Karpas-422 (cell line): ENCODE data around the gene PCSK5. TPM values are rescaled to one million over a fixed set of nuclear protein-coding genes. Genes with fewer than 3 reads are reported as not detected.

Experiments used
- DNase-seq: peaks from one replicate; pipeline ENCODE4 v3.0.0-alpha.2; 2015
- H2AFZ ChIP-seq: fragments of 200-600 bp; sonication (generic); 2 replicates; pipeline ENCODE4 v1.6.1; 2014; ENCODE audit warnings: antibody characterized with exemption, low read length, mixed read lengths
- H3K27ac ChIP-seq: fragments of 200-600 bp; sonication (generic); 2 replicates; pipeline ENCODE4 v1.5.1; 2014; ENCODE audit warnings: mild to moderate bottlenecking, low read length, moderate library complexity
- H3K27me3 ChIP-seq: fragments of 200-600 bp; sonication (generic); 2 replicates; pipeline ENCODE4 v1.6.1; 2014; ENCODE audit warnings: low read length, mixed read lengths
- H3K36me3 ChIP-seq: fragments of 200-600 bp; sonication (generic); 2 replicates; pipeline ENCODE4 v1.6.1; 2014; ENCODE audit warnings: low read length, mixed read lengths; ENCODE audit not compliant: insufficient read depth
- H3K4me1 ChIP-seq: fragments of 200-600 bp; sonication (generic); 2 replicates; pipeline ENCODE4 v1.6.1; 2014; ENCODE audit warnings: mild to moderate bottlenecking, low read length, mixed read lengths
- H3K4me2 ChIP-seq: fragments of 200-600 bp; sonication (generic); 2 replicates; pipeline ENCODE4 v1.6.1; 2014; ENCODE audit warnings: low read length, low read depth, mild to moderate bottlenecking; ENCODE audit not compliant: poor library complexity, severe bottlenecking
- H3K4me3 ChIP-seq: fragments of 200-600 bp; sonication (generic); 2 replicates; pipeline ENCODE4 v1.5.1; 2014; ENCODE audit warnings: mild to moderate bottlenecking, antibody characterized with exemption, low read length, mixed read lengths
- H3K79me2 ChIP-seq: fragments of 200-600 bp; sonication (generic); 2 replicates; pipeline ENCODE4 v1.6.1; 2014; ENCODE audit warnings: mild to moderate bottlenecking, low read length, mixed read lengths
- H3K9ac ChIP-seq: fragments of 200-600 bp; sonication (generic); 2 replicates; pipeline ENCODE4 v1.6.0; 2014; ENCODE audit warnings: low read length
- H3K9me2 ChIP-seq: fragments of 200-600 bp; sonication (generic), shearing (Covaris generic); replicated peaks from 2 replicates; pipeline ENCODE4 v1.6.0; 2014; ENCODE audit warnings: mild to moderate bottlenecking, low read length, moderate library complexity; ENCODE audit not compliant: insufficient read depth
- H3K9me3 ChIP-seq: fragments of 300-700, 200-600 bp; sonication (generic); 2 replicates; pipeline ENCODE4 v1.6.1; 2014; ENCODE audit warnings: low read length, mixed read lengths
- H4K20me1 ChIP-seq: fragments of 200-600 bp; sonication (generic); 2 replicates; pipeline ENCODE4 v1.6.1; 2014; ENCODE audit warnings: mild to moderate bottlenecking, antibody characterized with exemption, low read length, low read depth; ENCODE audit not compliant: insufficient read depth
- total RNA-seq: library from RNA; depleted of rRNA; stranded (reverse); fragments of >200 nt; shearing (Covaris generic); gene quantifications from 2 replicates; pipeline ENCODE4 v1.2.3, GENCODE V29; 2014; ENCODE audit warnings: low replicate concordance; rRNA removed

PCSK5 gene
- not detected in 2 replicates for total RNA-seq

DNA sequence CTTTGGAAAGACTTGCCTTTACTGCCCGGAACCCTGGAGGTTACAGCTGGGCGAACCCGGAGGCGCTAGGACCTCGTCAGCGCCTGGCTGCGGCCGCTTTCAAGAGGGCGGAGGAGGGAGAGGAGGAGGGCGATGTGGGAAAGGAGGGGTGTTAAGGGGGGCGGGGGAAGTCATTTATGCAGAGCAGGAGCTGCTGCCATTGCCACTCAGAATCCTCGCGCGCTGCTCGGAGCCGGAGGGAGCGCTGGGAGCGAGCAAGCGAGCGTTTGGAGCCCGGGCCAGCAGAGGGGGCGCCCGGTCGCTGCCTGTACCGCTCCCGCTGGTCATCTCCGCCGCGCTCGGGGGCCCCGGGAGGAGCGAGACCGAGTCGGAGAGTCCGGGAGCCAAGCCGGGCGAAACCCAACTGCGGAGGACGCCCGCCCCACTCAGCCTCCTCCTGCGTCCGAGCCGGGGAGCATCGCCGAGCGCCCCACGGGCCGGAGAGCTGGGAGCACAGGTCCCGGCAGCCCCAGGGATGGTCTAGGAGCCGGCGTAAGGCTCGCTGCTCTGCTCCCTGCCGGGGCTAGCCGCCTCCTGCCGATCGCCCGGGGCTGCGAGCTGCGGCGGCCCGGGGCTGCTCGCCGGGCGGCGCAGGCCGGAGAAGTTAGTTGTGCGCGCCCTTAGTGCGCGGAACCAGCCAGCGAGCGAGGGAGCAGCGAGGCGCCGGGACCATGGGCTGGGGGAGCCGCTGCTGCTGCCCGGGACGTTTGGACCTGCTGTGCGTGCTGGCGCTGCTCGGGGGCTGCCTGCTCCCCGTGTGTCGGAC is at the start of gene PCSK5:
TSS of gene PCSK5 (plus strand) at position 202 of the 805 bp plus-strand sequence. CDS start at position 711, 509 bp downstream.
- H3K9ac ChIP-seq = no peak within 1 kb of the TSS
- DNase-seq = no peak
- H4K20me1 ChIP-seq = no peaks in the 10 kb centered on the region
- no peak within 1 kb of the TSS for H3K27ac ChIP-seq
- no peaks in the 10 kb centered on the region for H3K4me1 ChIP-seq
- no peaks in the 10 kb centered on the region for H3K9me2 ChIP-seq
- H2AFZ ChIP-seq = no peak within 1 kb of the TSS
- H3K36me3 ChIP-seq = no peaks in the 10 kb centered on the region
- H3K27me3 ChIP-seq = no peaks in the 10 kb centered on the region
- H3K4me2 ChIP-seq = no peak within 1 kb of the TSS
- H3K9me3 ChIP-seq = no peaks in the 10 kb centered on the region
- H3K79me2 ChIP-seq = no peaks in the 10 kb centered on the region
- H3K4me3 ChIP-seq = no peak within 1 kb of the TSS

DNA sequence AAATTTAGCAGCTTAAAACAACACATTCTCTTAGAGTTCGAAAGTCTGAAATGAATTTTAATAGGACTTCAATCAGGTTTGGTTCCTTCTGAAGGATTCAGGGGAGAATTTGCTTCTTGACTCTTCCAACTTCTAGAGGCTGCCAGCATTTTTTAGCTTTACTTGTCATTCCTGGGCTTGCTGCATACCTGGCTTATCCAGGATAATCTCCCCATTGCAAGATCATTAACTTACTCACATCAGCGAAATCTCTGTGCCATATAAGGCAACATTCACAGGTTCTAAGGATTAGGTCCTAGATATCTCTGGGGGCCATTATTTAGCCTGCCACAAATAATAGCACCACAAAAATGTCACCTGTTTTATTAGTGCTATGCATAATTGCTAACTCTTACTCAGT is 46.2 kb upstream of the PCSK5 start:
- no peak overlapping the region for H3K4me3 ChIP-seq
- no peaks in the 10 kb centered on the region for H3K9me2 ChIP-seq
- H3K4me1 ChIP-seq = no peaks in the 10 kb centered on the region
- no peak overlapping the region for H3K9ac ChIP-seq
- no peak overlapping the region for H2AFZ ChIP-seq
- H3K27ac ChIP-seq = no peak overlapping the region
- DNase-seq = no peak
- no peaks in the 10 kb centered on the region for H3K79me2 ChIP-seq
- H3K36me3 ChIP-seq = no peaks in the 10 kb centered on the region
- H3K27me3 ChIP-seq = no peaks in the 10 kb centered on the region
- H3K9me3 ChIP-seq = no peaks in the 10 kb centered on the region
- H3K4me2 ChIP-seq = no peak overlapping the region
- no peaks in the 10 kb centered on the region for H4K20me1 ChIP-seq

DNA sequence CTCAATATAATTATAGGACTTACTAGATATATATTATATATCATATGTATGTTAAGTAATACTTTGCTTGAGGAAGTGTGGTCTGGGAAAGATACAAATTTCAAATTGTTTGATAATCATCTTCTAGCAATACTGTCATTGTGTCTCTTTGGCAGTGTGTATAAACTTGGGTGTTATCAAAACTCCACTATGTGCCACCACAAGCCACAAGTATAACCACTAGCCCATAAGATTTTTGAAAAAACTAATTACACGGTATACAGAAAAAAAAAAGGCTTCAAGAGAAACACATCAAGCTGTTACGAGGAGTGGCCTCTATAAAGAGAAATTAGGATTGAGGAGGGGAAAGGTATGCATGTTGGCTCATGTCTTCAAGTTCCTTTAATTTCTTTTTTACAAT is 44.7 kb upstream of the PCSK5 start:
- Histone ChIP-seq H3K9me2 (no peaks in the 10 kb centered on the region), H3K36me3 (no peaks in the 10 kb centered on the region), H3K27me3 (no peaks in the 10 kb centered on the region), H2AFZ (no peak overlapping the region), H3K4me3 (no peak overlapping the region), H3K27ac (no peak overlapping the region), H3K4me1 (no peaks in the 10 kb centered on the region), H3K4me2 (no peak overlapping the region), H4K20me1 (no peaks in the 10 kb centered on the region), H3K79me2 (no peaks in the 10 kb centered on the region), H3K9ac (no peak overlapping the region), H3K9me3 (no peaks in the 10 kb centered on the region)
- no peak for DNase-seq

DNA sequence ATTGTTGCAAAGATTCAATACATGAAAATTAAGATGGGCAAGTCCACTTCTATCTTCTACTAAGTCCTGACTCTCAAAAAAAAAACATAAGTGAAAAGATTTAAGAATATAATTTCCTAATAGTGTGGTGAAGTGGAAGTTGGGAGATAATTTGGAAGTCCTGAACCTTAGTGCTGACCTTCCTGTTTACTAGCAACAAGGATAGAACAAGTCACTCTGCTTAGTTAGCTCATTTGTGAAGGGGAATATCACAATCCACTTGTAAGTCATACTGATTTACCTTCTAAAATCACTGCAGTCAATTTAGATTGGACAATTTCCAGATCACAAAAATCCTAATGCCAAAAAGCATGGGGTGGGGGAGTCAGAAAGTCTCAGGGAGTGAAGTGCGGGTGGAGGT is 43.4 kb upstream of the PCSK5 start:
- no peaks in the 10 kb centered on the region for H3K9me3 ChIP-seq
- no peaks in the 10 kb centered on the region for H3K79me2 ChIP-seq
- H3K9me2 ChIP-seq = no peaks in the 10 kb centered on the region
- no peak overlapping the region for H3K4me3 ChIP-seq
- H3K4me2 ChIP-seq = no peak overlapping the region
- no peaks in the 10 kb centered on the region for H3K36me3 ChIP-seq
- no peak overlapping the region for H3K9ac ChIP-seq
- no peak overlapping the region for H3K27ac ChIP-seq
- no peaks in the 10 kb centered on the region for H3K4me1 ChIP-seq
- DNase-seq = no peak
- no peaks in the 10 kb centered on the region for H3K27me3 ChIP-seq
- no peak overlapping the region for H2AFZ ChIP-seq
- no peaks in the 10 kb centered on the region for H4K20me1 ChIP-seq

DNA sequence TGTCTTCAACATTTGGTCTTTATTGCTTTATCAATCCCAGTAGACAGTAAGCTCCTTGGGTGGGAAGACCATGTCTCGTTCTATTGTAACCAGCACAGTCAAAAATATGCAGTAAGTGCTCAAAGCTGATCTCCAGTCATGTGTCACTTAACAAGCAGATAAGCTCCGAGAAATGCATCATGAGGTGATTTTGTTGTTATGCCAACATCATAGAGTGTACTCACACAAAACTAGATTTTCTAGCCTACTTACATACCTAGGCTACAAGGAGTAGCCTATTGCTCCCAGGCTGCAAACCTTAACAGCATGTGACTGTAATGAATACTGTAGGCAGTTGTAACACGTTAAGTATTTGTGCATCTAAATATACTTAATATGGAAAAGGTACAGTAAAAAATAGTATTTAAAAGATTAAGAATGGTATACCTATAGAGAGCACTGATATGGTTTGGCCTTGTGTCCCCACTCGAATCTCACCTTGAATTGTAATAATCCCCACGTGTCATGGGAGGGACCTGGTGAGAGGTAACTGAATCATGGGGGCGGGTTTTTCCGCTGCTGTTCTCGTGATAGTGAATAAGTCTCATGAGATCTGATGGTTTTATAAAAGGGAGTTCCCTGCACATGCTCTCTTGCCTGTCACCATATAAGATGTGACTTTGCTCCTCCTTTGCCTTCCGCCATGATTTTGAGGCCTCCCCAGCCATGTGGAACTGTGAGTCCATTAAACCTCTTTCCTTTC is 39.8 kb upstream of the PCSK5 start:
- no peak overlapping the region for H3K27ac ChIP-seq
- no peak for DNase-seq
- H3K9me2 ChIP-seq = no peaks in the 10 kb centered on the region
- H3K9ac ChIP-seq = no peak overlapping the region
- H3K36me3 ChIP-seq = no peaks in the 10 kb centered on the region
- H2AFZ ChIP-seq = no peak overlapping the region
- no peak overlapping the region for H3K4me2 ChIP-seq
- peaks cover 6% of the 10 kb centered on the region for H3K4me1 ChIP-seq
- H3K79me2 ChIP-seq = no peaks in the 10 kb centered on the region
- H3K4me3 ChIP-seq = no peak overlapping the region
- H3K27me3 ChIP-seq = no peaks in the 10 kb centered on the region
- H4K20me1 ChIP-seq = no peaks in the 10 kb centered on the region
- no peaks in the 10 kb centered on the region for H3K9me3 ChIP-seq

DNA sequence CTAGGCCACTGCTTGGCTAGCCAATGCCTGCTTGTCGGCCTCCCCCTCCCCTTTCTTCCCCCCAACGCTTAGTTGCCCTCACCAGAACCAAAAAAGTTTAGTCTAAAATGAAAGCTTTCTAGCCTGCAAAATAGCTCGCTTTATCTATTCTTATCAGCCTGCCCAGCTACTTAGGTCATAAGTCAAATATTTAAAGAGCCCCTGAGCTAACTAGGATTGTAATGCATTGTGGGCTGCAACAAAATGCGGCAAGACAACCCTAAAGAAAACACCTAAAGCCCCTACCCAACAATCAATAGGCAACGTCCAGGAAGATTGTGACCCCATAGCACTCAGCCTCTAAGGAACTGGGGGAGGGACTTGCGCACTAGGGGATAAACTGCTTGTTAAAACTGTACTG is 38.6 kb upstream of the PCSK5 start:
- no peaks in the 10 kb centered on the region for H4K20me1 ChIP-seq
- H3K27me3 ChIP-seq = no peaks in the 10 kb centered on the region
- H2AFZ ChIP-seq = no peak overlapping the region
- no peak overlapping the region for H3K4me2 ChIP-seq
- no peaks in the 10 kb centered on the region for H3K36me3 ChIP-seq
- H3K27ac ChIP-seq = no peak overlapping the region
- no peak for DNase-seq
- H3K4me3 ChIP-seq = no peak overlapping the region
- no peaks in the 10 kb centered on the region for H3K9me3 ChIP-seq
- H3K79me2 ChIP-seq = no peaks in the 10 kb centered on the region
- H3K9me2 ChIP-seq = no peaks in the 10 kb centered on the region
- no peak overlapping the region for H3K9ac ChIP-seq
- peaks cover 6% of the 10 kb centered on the region for H3K4me1 ChIP-seq

DNA sequence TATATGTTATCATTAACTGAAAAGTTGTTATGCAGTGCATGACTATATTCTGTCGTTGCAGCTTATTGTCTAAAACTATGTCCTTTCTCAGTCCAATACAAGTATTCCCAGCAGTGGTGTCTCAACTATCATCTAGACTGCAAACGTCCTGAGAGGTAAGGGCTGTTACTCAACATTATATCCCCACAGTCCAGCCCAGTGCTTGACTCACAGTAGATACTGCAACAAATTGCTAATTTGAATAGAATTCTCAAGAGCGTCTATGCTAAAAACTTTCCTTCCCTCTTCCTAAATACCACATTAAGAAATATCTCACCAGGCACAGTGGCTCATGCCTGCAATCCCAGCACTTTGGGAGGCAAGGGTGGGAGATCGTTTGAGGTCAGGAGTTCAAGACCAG is 37.7 kb upstream of the PCSK5 start:
- no peaks in the 10 kb centered on the region for H3K36me3 ChIP-seq

DNA sequence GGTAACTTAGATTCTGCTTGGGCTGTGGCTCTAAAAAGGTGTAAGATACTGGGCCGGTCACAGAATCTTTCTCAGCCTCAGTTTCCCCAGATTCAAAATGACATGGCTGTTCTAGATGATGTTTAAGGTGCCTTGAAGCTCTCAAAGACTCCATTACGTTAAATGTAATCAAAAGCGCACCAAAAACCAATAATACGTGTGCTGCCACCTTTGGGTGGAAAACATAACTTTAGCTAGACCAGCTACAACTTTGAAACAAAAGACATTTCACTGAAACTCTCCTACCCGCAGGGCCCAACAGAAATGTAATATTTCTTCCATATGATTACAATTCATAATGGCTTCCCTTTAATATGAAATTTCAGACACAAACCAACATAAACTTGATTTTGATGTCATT is 35.0 kb upstream of the PCSK5 start:
- H2AFZ ChIP-seq = no peak overlapping the region
- H3K36me3 ChIP-seq = no peaks in the 10 kb centered on the region
- peak; percentile 75 for DNase-seq

More for the DNA sequence above, 37.7 kb upstream of the PCSK5 start:
- Histone ChIP-seq H3K4me3 (no peak overlapping the region), H3K27ac (no peak overlapping the region), H3K9me3 (no peaks in the 10 kb centered on the region), H3K9ac (no peak overlapping the region), H2AFZ (no peak overlapping the region), H3K79me2 (no peaks in the 10 kb centered on the region), H4K20me1 (no peaks in the 10 kb centered on the region), H3K9me2 (no peaks in the 10 kb centered on the region), H3K27me3 (no peaks in the 10 kb centered on the region), H3K4me2 (no peak overlapping the region), H3K4me1 (peaks cover 8% of the 10 kb centered on the region)
- DNase-seq = no peak

More for the DNA sequence above, 35.0 kb upstream of the PCSK5 start:
- Histone ChIP-seq H3K27ac (no peak overlapping the region), H3K9me3 (no peaks in the 10 kb centered on the region), H3K9me2 (no peaks in the 10 kb centered on the region), H4K20me1 (no peaks in the 10 kb centered on the region), H3K4me3 (no peak overlapping the region), H3K4me1 (peaks cover 10% of the 10 kb centered on the region), H3K4me2 (no peak overlapping the region), H3K9ac (no peak overlapping the region), H3K79me2 (no peaks in the 10 kb centered on the region), H3K27me3 (no peaks in the 10 kb centered on the region)
